K562 treated with DMSO at 1 percent for 48 hours (cell line): ENCODE results near the gene LCMT1. TPM values are rescaled to one million over a fixed set of nuclear protein-coding genes. Genes with fewer than 3 reads are reported as not detected.

Experiments used
- total RNA-seq: library from RNA; unstranded; fragments of 300-600 nt; gene quantifications from 2 replicates; pipeline ENCODE4 v1.2.3, GENCODE V29; 2022; ENCODE audit warnings: low replicate concordance; ENCODE audit errors: extremely low read depth

Gene LCMT1
- total RNA-seq: not detected in 2 replicates

DNA sequence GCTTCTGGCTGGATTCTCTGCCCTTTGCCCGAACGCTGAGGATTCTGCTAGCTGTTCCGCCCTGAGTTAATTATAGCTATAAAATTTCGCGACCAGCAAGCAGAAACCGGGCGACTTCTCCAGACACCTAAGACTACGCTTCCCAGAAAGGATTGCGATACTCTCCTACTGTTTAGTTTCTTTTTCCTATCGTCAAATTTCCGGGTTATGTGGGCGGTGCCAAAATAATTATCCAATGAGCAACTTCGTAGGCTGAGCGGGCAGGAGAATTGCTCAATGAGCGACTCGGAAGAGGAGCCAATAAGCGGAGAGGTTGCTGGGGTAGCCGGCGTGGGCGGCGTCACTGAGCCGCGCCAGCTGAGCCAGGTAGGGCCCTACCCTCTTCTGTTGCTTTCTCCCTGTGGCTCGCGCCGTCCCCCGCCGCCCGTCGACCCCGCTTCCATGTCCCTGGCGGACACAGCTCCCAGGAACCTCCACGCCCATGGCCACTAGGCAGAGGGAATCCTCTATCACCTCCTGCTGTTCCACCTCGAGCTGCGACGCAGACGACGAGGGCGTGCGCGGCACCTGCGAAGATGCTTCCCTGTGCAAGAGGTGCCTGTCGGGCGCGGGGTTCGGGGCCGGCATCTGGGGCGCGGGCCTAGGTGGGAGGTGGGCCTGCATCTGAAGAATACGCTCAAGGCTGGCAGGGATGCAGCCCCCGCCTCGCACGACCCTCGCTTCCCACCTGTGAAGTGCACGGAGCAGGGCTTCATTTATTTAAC is at the start of gene LCMT1:
TSS of gene LCMT1 (plus strand) at position 340 of the 764 bp plus-strand sequence. CDS start at position 482, 142 bp downstream.

Other genes starting within 250 kb of the LCMT1 start
- not detected in 2 replicates for gene ARHGAP17, start 96.4 kb upstream of the LCMT1 start, total RNA-seq
- not detected in 2 replicates for gene AQP8, start 105.2 kb downstream of the LCMT1 start, total RNA-seq
- not detected in 2 replicates for gene ZKSCAN2, start 146.1 kb downstream of the LCMT1 start, total RNA-seq